Epidermal melanocyte (primary cell): ENCODE data around the gene FAM25G.
"Not testable (repeated sequence)": the region's sequence is repeated elsewhere in the genome, so short reads cannot be mapped to it uniquely, and the experiment has no call there.

Source experiments
- DNase-seq: peaks from one replicate; pipeline ENCODE4 v3.0.0; 2011; ENCODE audit warnings: low spot score; ENCODE audit not compliant: insufficient read length

FAM25G gene

DNA sequence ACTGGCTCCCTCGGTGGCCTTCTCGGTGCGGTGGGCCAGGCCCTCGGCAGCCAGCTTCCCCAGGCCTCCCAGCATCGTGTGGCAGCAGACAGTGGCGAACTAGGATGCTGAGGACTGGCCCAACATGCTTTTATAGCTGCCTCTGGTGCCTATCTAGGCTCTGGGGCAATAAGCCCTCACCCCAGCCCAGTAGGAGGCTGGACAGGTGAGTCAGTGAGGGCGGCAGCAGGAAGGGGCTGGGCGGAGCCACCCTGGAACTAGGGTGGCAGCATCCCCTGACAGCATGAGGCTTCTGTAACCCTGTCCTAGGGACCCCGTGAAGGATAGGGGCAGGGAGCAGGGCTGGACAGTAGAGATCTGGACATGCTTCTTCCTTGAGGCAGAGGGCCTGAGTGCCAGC is at the start of gene FAM25G:
TSS of gene FAM25G (minus strand) at position 101 of the 400 bp plus-strand sequence. CDS start at position 75, 26 bp downstream.
- not testable (repeated sequence) for DNase-seq

DNA sequence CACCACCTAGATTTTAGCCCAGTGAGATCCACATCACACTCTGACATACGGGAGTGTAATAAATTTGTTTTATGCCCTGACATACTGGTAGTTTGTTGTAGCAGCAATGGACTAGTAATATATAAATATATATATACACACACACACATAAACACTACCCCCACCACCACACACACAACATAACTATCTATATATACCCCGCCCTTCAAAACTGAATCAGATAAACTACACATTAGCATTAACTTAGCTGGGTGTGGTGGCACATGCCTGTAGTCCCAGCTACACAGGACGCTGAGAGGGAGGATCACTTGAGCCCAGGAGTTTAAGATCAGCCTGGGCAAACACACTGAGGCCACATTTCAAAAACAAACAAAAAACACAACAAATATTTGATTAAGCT is 44.9 kb upstream of the FAM25G start:
- not testable (repeated sequence) for DNase-seq

DNA sequence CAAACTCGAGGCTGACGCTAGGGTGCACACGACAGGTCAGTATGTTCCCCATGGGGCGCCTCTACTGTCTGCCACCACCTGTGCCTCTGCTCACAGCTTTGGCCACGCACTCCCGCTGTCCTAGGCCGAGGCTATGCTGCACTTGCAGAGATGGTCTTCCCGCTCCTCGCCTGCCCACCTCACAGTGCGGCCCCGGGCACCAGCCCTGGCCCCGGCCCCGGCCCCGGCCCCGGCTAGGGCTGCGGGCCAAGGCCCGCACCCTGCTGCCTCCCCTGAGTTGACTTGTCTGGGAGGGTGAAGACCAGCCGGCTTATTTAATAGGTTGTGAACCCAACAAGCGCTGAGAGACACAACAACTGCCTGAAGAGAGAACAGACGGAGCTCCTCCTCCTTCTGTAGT is 32.0 kb upstream of the FAM25G start, which contains the start of gene AGAP9:
TSS of gene AGAP9 (minus strand) at position 164 of the 400 bp plus-strand sequence. CDS start at position 52, 112 bp downstream.
- not testable (repeated sequence) for DNase-seq

DNA sequence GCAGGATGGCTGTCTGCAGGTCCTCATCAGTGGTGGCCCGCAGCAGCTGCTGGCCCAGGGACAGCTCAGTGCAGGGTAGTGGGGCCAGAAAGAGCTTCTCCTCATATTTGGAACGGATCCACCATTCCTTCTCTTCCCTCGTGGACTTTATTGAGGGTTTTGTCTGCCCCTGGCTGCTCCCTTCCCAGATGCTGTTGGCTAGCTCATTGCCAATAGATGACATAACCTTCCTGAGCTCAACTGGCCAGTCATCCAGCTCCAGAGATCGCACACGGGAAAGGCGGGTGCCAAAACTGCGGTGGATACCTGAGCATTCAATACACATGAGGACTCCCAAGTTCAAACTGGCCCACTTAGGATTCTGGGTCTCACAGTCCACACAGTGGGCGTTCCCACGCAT is 10.8 kb upstream of the FAM25G start:
- not testable (repeated sequence) for DNase-seq

DNA sequence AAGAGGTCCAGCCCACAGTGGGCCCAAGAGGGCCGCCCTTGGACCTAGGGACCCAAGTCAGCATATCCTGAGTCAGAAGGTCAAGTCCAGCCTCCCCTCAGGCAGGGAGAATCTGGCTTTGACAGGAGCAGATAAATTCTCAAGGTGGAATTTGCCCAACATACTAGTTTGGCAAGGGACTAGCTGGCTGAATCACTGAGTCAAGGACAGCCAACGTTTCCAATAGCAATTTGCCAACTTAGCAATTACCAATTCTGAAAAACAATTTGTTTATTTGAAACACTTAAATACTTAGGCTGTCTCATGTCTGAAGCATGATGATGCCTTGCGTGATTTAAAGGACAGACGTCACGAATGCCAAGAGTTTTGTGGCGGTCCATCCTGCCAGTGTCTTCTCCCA is 2.7 kb upstream of the FAM25G start:
- not testable (repeated sequence) for DNase-seq

DNA sequence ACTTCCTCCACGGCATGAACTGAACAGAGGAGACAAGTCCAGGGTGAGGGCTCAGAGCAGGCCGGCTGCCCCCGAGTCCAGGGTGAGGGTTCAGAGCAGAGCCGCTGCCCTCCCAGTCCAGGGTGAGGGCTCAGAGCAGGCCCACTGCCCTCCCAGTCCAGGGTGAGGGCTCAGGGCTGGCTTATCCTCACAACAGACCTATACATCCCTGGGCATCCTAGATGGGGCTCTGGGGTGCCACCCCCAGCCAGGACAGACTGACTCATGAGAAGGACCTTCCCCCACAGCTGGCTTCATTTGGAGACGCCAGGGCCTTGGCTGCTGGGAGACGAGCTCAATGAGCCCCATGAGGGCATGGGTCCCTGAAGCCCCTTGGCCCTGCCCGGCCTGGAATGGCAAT is 1.9 kb downstream of the FAM25G start:
- DNase-seq, result not testable (repeated sequence)

DNA sequence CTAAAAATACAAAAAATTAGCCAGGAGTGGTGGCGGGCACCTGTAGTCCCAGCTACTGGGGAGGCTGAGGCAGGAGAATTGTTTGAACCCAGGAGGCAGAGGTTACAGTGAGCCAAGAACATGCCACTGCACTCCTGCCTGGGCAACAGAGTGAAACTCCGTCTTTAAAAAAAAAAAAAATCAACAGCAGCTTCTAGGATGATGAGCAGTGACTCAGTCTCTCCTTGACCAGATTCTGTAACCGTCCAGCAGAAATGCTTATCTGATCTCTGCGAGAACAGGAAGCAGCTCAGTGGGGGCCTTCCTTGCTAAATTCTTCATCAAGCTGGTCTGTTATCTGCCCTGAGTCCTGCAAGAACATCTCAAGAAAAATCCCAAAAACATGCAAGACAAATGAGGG is 5.6 kb downstream of the FAM25G start:
- DNase-seq, result not testable (repeated sequence)

DNA sequence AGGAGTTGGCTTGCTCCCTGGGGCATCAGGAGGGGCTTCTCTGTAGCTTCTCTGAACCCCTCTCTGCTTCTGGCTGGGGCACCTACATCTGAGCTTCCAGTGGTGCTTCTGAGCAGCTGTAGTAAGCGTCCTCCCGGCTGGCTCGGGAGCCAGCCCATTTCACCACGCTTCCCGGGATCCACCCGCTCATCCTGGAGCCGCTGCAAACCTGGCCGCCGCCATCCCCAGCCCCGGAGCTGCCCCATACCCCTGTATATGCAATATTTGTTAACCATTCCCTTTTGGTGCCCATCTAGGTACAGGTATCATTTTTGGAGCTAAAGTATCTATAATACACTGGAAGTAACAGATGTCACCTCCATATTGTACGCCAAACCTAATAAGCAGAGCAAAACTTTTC is 6.7 kb downstream of the FAM25G start:
- not testable (repeated sequence) for DNase-seq

DNA sequence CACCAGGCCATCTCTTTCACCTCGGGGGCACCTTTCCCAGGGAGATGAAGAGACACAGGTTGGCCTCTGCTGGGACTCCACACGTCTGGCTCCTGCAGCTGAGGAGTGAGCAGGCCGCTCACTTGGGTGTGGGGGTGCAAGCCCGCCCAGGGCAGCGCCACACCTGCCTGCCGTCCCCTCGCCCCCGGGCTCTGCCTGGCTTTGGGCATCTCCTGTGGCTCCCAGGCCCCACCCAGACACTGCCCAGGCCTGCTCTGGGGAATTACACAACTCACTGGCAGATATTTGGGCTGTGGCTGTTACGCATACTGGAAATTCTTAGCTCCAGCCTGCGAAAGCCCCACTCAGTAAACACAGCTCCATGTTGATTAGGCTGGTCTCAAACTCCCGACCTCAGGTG is 7.6 kb downstream of the FAM25G start, which contains the start of gene ANXA8:
TSS of gene ANXA8 (minus strand) at position 193 of the 400 bp plus-strand sequence. CDS start at position 11, 182 bp downstream.
- DNase-seq, result not testable (repeated sequence)

DNA sequence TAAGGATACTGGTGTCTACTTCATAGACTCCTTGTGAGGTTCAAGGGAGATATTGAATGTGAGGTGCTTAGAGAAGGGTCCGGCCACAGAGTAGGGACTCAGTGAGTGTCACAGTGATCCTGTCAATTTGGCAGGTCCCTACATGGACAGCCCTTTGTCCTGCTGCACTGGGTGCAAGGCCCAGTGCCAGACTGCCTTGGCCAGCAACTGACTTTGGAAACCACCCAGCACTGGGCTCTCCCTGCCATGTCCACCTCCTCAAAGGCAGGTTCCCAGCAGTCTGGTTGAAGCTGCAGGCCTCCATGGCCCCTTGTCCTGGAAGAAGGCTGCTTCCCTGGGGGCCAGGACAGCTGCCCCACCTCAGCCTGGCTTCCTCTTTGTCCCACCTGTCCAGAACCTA is 9.1 kb downstream of the FAM25G start:
- not testable (repeated sequence) for DNase-seq

DNA sequence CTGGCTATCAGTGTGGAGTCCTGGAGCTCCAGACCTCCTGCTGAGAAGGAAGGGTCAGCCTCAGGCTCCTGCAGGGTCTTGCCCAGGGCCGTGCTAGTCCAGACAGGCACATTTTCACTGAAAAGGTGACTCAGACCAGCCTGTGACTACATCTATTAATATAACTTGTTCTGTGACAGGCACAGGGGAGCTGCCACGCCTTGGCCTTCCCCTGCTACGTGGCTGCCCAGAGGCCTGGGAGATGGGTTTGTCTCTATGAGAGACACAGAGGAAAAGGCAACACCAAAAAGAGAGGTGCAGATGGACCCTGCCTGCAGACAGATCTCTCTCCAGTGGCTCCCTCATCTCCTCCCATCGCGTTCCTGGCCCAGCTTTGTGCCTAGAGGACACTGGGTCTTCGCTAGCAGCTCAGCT is 9.7 kb downstream of the FAM25G start:
- not testable (repeated sequence) for DNase-seq

DNA sequence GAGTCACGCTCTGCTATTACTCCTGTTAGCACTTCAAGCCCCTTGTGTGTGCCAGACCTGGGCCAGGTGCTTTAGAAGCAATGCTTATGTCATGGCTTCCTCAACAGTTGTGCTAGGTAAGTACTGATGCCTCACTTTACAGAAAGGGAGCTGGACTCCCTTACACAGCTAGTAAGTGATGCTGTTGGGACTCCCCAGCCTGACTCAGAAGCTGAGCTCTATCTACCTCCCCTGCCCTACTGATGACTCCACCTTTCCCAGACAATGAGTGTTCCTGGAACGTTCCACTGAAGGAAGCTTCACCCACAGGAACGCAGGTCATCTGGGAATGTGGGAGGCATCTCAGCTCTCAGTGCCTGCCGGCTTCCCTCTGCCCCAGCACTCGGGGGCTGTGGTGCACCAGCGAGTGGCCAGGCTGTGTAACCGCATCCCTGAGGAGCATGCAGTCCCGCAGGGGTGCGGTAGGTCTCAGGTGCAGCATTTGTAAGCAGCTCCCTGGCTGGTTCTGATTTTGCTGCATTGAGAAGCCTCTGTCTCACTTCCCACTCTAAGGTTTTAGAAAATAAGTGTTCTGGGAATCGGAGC is 10.2 kb downstream of the FAM25G start:
- not testable (repeated sequence) for DNase-seq

DNA sequence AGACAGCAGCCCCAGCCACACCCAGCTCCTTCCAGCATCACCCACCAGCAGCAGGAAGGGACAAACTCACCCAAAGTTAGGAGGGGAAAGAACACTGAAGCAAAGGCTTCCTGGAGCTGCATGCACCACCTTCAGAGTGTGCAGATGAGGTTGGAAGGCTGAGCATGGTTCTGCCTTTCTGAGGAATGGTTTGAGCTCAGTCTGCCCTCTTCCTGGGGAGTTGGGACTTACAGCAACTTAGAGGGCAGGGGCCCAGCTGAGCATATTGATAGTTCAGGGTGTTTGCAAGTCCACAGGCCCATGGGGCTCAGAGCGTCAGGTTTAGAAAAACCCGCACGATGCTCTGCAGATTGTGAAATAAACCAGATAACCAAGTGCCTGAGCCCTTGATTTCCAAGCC is 11.4 kb downstream of the FAM25G start:
- DNase-seq, result not testable (repeated sequence)

DNA sequence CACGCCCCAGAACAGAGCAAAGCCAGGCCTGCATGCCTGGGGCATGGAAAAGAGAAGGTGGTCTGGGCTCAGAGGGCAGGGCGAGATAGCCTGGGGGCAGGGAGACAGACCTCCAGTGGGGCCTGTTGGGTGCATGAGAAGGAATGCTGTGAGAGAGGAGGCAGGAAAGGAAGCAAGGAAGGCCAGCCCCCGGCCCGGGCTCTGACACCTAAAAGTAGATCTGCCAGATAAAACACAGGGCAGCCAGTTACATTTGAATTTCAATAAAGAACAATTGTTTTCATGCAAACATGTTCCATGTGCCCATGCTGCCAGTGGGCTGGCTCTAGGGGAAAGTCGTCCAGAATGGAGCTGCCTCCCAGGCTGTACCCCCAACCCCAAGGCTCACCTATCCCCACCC is 13.4 kb downstream of the FAM25G start:
- DNase-seq, result not testable (repeated sequence)

DNA sequence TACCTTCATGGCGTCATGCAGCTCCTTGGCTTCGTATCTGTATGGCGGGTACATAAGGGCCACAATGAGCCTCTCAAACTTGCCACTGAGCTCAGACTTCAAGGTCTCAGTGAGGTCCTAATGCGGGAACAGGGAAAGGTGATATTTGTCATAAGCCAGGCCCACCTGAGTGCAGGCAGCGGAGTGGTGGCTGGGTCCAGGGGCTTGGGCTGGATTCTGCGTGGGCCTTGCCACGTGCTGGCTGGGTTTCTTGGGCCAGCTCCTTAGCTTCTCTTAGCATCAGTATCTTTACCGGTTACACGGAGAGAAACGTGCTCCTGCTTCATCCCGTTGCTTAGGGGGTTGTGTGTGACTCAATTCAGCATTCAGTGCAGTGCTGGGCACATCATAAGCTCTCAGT is 14.4 kb downstream of the FAM25G start:
- not testable (repeated sequence) for DNase-seq

DNA sequence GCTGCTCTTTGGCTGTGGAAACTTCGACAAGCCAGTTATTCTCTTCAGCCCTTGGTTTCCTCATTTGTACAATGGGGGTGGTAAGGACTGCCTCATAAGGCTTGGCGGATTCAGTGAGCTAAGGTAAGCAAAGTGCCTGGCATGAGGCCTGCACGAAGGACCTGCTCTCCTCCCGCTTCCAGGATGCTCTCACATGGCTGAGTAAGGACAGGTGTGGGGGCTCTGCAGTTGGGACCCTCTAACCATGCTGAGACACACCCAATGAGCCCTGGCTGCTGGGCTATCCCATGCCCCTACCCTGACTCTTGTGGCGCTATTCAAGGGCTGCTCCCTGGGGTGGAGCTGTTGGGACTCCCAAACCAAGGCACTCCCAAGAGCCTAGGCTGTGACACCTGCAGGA is 16.4 kb downstream of the FAM25G start:
- not testable (repeated sequence) for DNase-seq

DNA sequence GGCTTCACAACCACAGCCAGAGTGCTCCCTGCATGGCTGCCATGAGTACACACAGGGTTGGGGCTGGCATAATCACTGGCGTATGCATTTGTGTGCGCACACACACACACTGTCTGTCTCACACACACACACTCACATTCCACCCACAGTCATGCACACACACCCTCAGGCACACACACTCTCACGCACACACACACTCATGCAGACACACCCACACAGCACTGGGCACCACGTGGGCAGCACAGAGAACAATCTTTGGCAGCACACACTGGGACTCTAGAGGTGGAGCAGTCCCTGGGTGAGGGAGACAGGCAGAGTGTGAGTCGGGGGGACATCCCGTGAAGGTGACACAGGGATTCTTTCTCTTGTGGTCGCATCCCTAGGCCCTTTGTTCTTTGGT is 18.0 kb downstream of the FAM25G start:
- not testable (repeated sequence) for DNase-seq

DNA sequence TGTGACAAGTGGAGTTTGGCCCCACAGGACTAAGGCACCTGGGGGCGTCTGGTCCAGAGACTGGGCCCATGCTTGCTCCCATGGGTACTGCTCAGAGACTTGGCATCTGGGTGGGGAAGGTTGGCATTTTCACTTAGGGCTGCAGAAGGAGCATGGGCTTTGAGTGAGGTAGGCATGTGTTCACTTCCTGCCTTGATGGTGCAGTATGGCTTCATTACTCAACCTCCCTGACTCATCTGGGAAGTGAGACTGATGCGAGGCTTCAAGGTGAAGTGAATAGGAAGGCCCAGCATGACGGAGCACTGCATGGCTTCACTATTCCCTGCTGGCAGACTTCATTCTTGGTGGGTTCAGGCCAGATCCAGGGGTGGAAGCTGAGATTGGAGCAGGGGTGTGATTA is 18.9 kb downstream of the FAM25G start:
- not testable (repeated sequence) for DNase-seq

DNA sequence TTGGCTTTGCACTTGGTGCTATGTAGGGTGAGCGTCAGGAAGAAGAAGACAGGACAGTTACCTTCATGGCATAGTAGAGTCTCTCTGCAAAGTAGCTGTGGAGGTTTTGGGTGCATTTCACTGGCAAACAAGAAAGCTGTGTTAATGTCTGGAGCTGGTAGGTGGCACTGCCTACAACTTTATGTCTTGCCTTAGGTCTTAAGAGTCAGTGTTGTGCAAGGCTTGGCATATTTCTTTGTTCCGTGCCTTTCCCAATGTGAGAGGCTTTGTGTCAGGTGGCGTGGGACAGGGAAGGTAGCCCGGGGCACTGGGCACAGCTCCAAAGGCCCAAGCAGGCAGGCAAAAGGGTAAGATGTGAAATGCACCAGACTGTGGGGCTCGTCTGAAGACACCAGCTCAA is 19.4 kb downstream of the FAM25G start:
- DNase-seq, result not testable (repeated sequence)

DNA sequence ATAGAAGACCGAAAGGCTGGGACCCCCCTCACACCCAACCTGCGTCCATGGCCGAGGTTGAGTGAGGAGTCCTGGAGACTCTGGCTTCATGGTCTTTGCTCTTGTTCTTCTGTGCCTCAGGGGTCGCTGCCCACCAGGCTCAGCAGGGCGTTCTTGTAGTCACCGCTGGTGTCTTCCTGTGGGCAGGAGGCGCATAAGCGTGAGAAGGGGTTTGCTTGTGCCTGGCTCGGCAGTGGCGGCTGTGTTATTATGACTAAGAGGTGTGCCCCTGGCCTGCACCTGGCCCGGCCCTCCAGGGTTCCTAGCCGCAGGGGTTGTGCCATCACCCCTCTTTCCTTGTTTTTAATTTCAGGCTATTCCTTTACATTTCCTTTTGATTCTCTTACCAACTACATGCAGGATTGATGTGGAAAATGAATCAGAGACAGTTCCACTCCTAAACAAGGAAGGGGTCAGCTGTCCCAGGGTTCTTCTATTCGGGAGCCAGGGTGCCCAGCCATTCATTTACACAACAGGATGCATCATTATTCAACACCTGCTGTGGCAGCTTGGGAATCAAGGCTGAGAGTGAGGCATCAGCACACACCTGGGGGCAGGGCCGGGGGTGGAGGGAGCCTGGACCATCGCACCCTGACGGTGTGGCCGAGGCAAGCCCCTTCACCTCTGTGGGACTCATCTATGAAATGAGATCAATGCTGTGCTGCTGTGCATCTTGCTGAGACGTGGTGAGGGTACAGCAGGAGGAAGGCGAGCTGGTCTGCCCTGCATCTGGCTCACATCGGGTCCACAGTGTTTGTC is 22.6 kb downstream of the FAM25G start:
- not testable (repeated sequence) for DNase-seq

DNA sequence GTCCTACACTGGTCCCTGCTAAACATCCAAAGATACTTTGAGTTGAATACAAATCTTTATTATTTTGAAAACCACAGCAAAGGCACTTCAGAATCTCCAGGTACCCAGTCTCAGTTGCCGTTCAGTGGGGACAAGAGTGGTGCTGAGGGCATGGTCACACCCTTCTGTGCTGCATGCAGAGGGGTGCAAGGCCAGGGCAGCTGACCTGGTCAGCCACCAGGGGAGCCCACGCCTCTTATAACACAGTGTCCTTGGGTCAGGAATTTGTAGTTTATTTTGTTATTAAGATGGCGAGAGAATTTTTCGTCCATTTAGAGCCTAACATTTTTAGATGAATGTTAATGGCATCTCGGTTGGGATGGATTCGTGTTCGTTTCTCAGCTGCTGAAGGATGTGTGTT is 23.5 kb downstream of the FAM25G start:
- not testable (repeated sequence) for DNase-seq

DNA sequence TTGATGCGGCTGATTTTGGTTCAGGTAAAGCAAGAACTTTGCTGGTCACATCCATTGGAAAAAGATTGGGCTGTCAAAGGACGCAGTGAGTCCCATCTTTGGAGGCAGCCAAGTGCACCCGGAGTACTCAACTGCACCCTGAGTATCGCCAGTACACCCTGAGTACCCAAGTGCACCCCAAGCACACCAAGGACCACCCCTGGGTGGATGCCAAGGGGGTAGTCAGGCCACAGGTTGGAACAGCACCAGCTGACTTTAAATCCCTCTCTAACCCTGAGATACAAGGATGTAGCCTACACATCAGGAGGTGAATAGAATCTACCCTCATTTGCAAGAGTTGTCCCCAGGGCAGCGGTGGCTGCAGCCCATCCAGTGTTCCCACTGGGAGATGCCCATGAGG is 24.0 kb downstream of the FAM25G start:
- DNase-seq, result not testable (repeated sequence)
